Trophoblast cell (in vitro differentiated cells and primary cell): Measurements from ENCODE around the gene SP5.
A peak's percentile ranks its signal among the peaks of the same experiment; 100 is the strongest.

Source experiments
- DNase-seq, 2 donors: peaks; one replicate each; pipeline ENCODE4 v3.0.0-alpha.2; 2016
- H2AFZ ChIP-seq: 2 replicates; pipeline ENCODE4 v1.6.1; 2013; ENCODE audit warnings: low read length, moderate library complexity, mild to moderate bottlenecking; ENCODE audit not compliant: insufficient read depth, poor library complexity
- H2AK5ac ChIP-seq: 2 replicates; pipeline ENCODE4 v1.6.1; 2013; ENCODE audit warnings: mild to moderate bottlenecking, low read length
- H2BK120ac ChIP-seq: 2 replicates; pipeline ENCODE4 v1.6.1; 2013; ENCODE audit warnings: low read length, mild to moderate bottlenecking, moderate library complexity; ENCODE audit not compliant: insufficient read depth, poor library complexity
- H2BK12ac ChIP-seq: 2 replicates; pipeline ENCODE4 v1.6.1; 2013; ENCODE audit warnings: mild to moderate bottlenecking, low read length, moderate library complexity
- H2BK5ac ChIP-seq: 2 replicates; pipeline ENCODE4 v1.6.1; 2013; ENCODE audit warnings: low read length, low read depth, moderate library complexity, mild to moderate bottlenecking; ENCODE audit not compliant: poor library complexity
- H3K14ac ChIP-seq: 2 replicates; pipeline ENCODE4 v1.6.1; 2013; ENCODE audit warnings: mild to moderate bottlenecking, low read length
- H3K18ac ChIP-seq: 2 replicates; pipeline ENCODE4 v1.6.1; 2013; ENCODE audit warnings: mild to moderate bottlenecking, low read length
- H3K23ac ChIP-seq: 2 replicates; pipeline ENCODE4 v1.6.1; 2013; ENCODE audit warnings: low read length
- H3K27ac ChIP-seq: 2 replicates; pipeline ENCODE4 v1.5.1; 2013; ENCODE audit warnings: low read depth, mild to moderate bottlenecking, inconsistent platforms, low read length, moderate library complexity
- H3K27me3 ChIP-seq: 2 replicates; pipeline ENCODE4 v1.6.1; 2013; ENCODE audit warnings: inconsistent platforms, mild to moderate bottlenecking, low read length, moderate library complexity; ENCODE audit not compliant: insufficient read depth
- H3K36me3 ChIP-seq, 2 experiments: 1 replicate in 1 of 2; 2 replicates in 1 of 2; pipeline ENCODE4 v1.6.1; 2013; ENCODE audit warnings: low read length in 2 of 2, mild to moderate bottlenecking in 2 of 2, moderate library complexity in 1 of 2; ENCODE audit not compliant: insufficient read depth in 2 of 2, control insufficient read depth in 1 of 2
- H3K4ac ChIP-seq: 2 replicates; pipeline ENCODE4 v1.6.1; 2013; ENCODE audit warnings: low read depth, mild to moderate bottlenecking, low read length, moderate library complexity
- H3K4me1 ChIP-seq, 2 experiments: 1 replicate in 1 of 2; 2 replicates in 1 of 2; pipeline ENCODE4 v1.6.1; 2013; ENCODE audit warnings: low read length in 2 of 2, mild to moderate bottlenecking in 2 of 2, moderate library complexity in 1 of 2; ENCODE audit not compliant: insufficient read depth in 2 of 2, control insufficient read depth in 1 of 2
- H3K4me2 ChIP-seq: 2 replicates; pipeline ENCODE4 v1.6.1; 2013; ENCODE audit warnings: inconsistent platforms, mild to moderate bottlenecking, low read length, moderate library complexity
- H3K4me3 ChIP-seq: 2 replicates; pipeline ENCODE4 v1.5.1; 2013; ENCODE audit warnings: mild to moderate bottlenecking, low read depth, low read length, inconsistent platforms
- H3K79me1 ChIP-seq: one replicate; pipeline ENCODE4 v1.6.1; 2013; ENCODE audit warnings: low read length
- H3K79me2 ChIP-seq: 2 replicates; pipeline ENCODE4 v1.6.1; 2013; ENCODE audit warnings: low read length, mild to moderate bottlenecking; ENCODE audit not compliant: control insufficient read depth, insufficient read depth, poor library complexity
- H3K9ac ChIP-seq: 2 replicates; pipeline ENCODE4 v1.6.1; 2013; ENCODE audit warnings: mild to moderate bottlenecking, low read length
- H3K9me3 ChIP-seq: 2 replicates; pipeline ENCODE4 v1.6.1; 2013; ENCODE audit warnings: low read depth, mild to moderate bottlenecking, control low read depth, inconsistent platforms, low read length; ENCODE audit not compliant: insufficient read depth
- H4K12ac ChIP-seq: 2 replicates; pipeline ENCODE4 v1.6.1; 2013; ENCODE audit warnings: low read depth, mild to moderate bottlenecking, low read length, moderate library complexity
- H4K8ac ChIP-seq: 2 replicates; pipeline ENCODE4 v1.6.1; 2013; ENCODE audit warnings: low read depth, mild to moderate bottlenecking, low read length, moderate library complexity
- H4K91ac ChIP-seq: one replicate; pipeline ENCODE4 v1.6.1; 2013; ENCODE audit warnings: low read depth, mild to moderate bottlenecking, low read length, moderate library complexity
- WGBS: extraction: QIAGEN DNeasy Blood & Tissue Kit; methylation state at CpG from one replicate; pipeline ENCODE4 v1.1.7; 2013; ENCODE audit warnings: missing lambda C conversion rate; ENCODE audit not compliant: insufficient read length, insufficient coverage; ENCODE audit errors: extremely low coverage; 5-methylcytosine and 5-hydroxymethylcytosine counted together

Gene SP5

GRCh38 chr2:170713543-170714380 is 1.4 kb upstream of the SP5 start:
- H3K27me3 ChIP-seq: peaks cover 74% of the 10 kb centered on the region
- H3K4ac ChIP-seq: no peak overlapping the region
- no peak for DNase-seq
- no peaks in the 10 kb centered on the region for H3K36me3 ChIP-seq
- H3K23ac ChIP-seq: no peak overlapping the region
- H4K91ac ChIP-seq: no peak overlapping the region
- no peak overlapping the region for H3K18ac ChIP-seq
- H3K4me2 ChIP-seq: peak overlapping the region; percentile 77
- H3K4me3 ChIP-seq: no peak overlapping the region
- H2AK5ac ChIP-seq: no peak overlapping the region
- H2BK120ac ChIP-seq: no peak overlapping the region
- H3K9ac ChIP-seq: no peak overlapping the region
- no peak overlapping the region for H4K12ac ChIP-seq
- no peaks in the 10 kb centered on the region for H3K79me2 ChIP-seq
- no CpG with 5 or more reads among the region's 76 CpGs for WGBS
- peaks cover 11% of the 10 kb centered on the region for H3K9me3 ChIP-seq
- H2BK12ac ChIP-seq: no peak overlapping the region
- no peaks in the 10 kb centered on the region for H3K79me1 ChIP-seq
- peaks cover 9 to 22% of the 10 kb centered on the region in 2 experiments for H3K4me1 ChIP-seq
- H2BK5ac ChIP-seq: no peak overlapping the region
- H2AFZ ChIP-seq: peak overlapping the region; percentile 64
- H3K27ac ChIP-seq: no peak overlapping the region
- no peak overlapping the region for H3K14ac ChIP-seq
- no peak overlapping the region for H4K8ac ChIP-seq

DNA sequence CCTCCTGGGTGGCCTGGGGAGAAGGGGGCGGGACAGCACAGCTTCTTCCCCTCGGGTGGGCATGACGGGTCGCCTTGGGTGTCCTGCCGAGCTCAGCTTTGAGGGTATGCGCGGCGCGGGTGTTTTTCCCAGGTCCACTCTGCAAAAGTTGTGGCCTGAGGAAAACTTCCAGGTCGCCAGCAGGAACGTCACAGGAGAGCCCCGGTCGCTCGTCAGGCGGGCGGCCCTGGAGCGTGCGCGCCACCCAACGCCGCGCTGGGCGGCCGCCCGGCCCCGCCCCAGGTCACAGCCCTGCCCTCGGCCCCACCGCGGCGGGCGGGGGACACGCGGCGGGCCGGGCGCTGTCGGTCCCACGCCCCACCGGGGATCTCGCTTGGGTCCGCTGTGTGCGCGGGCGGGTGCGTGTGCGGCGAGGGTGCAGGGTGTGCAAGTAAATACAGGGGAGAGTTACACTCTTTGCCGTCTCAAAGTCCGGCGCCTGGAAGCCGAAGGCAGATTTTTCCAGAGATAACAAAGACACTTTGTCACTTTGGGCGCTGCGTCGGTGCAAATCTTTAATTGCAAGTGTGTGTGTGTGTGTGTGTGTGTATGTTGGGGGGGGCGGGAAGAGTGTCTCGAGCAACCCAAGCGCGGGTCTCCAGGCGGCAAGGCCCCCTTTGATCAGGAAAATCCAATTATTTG is 616 bp upstream of the SP5 start:
- WGBS: no CpG with 5 or more reads among the region's 59 CpGs
- no peak overlapping the region for H4K12ac ChIP-seq

DNA sequence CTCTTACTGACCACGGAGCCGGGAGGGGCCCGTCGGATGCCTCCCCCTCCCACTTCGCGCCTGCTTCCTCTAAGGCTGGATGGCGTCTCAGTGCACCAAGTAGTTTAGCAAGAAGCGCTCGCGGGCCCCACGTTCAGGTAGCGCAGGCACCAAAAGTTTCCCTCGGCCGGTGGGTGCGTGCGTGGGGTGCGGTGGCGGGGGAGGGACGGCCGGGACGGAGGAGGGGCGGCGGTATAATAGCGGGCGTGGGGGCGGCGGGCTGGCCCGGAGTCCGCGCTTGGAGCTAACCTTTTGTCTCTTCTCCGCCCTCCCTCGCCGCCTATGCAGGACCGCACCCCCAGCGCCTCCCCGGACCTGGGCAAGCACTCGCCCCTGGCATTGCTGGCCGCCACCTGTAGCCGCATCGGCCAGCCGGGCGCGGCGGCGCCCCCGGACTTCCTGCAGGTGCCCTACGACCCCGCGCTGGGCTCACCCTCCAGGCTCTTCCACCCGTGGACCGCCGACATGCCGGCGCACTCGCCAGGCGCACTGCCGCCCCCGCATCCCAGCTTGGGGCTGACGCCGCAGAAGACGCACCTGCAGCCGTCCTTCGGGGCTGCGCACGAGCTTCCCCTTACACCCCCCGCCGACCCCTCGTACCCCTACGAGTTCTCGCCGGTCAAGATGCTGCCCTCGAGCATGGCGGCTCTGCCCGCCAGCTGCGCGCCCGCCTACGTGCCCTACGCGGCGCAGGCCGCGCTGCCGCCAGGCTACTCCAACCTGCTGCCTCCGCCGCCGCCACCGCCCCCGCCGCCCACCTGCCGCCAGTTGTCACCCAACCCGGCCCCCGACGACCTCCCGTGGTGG is 1.0 kb downstream of the SP5 start:
- Histone ChIP-seq H3K9ac (no peak overlapping the region), H4K8ac (no peak overlapping the region), H3K14ac (no peak overlapping the region), H2BK120ac (no peak overlapping the region), H4K12ac (no peak overlapping the region), H3K36me3 (no peaks in the 10 kb centered on the region), H3K79me2 (no peaks in the 10 kb centered on the region), H3K4ac (no peak overlapping the region), H2BK5ac (no peak overlapping the region), H3K23ac (no peak overlapping the region), H3K18ac (no peak overlapping the region), H3K27me3 (peaks cover 71% of the 10 kb centered on the region), H3K4me2 (peak overlapping the region; percentile 45), H3K9me3 (peaks cover 11% of the 10 kb centered on the region), H3K4me1 (peaks cover 9 to 22% of the 10 kb centered on the region in 2 experiments), H3K27ac (no peak overlapping the region), H3K4me3 (no peak overlapping the region), H3K79me1 (no peaks in the 10 kb centered on the region), H4K91ac (no peak overlapping the region), H2AFZ (no peak overlapping the region), H2BK12ac (no peak overlapping the region), H2AK5ac (no peak overlapping the region)
- WGBS: no CpG with 5 or more reads among the region's 95 CpGs
- DNase-seq: no peak

More for the DNA sequence above, 616 bp upstream of the SP5 start:
- Histone ChIP-seq H3K27me3 (peaks cover 74% of the 10 kb centered on the region), H3K4me2 (peak overlapping the region; percentile 77), H2BK12ac (no peak overlapping the region), H2BK120ac (no peak overlapping the region), H3K4me3 (no peak overlapping the region), H2BK5ac (no peak overlapping the region), H3K14ac (no peak overlapping the region), H3K27ac (no peak overlapping the region), H3K36me3 (no peaks in the 10 kb centered on the region), H4K91ac (no peak overlapping the region), H3K4me1 (peaks cover 9 to 22% of the 10 kb centered on the region in 2 experiments), H3K9ac (no peak overlapping the region), H3K9me3 (peaks cover 11% of the 10 kb centered on the region), H4K8ac (no peak overlapping the region), H3K18ac (no peak overlapping the region), H3K4ac (no peak overlapping the region), H3K23ac (no peak overlapping the region), H2AK5ac (no peak overlapping the region), H2AFZ (peak overlapping the region; percentile 54), H3K79me1 (no peaks in the 10 kb centered on the region), H3K79me2 (no peaks in the 10 kb centered on the region)
- peak; percentile 33 to 57 for DNase-seq

DNA sequence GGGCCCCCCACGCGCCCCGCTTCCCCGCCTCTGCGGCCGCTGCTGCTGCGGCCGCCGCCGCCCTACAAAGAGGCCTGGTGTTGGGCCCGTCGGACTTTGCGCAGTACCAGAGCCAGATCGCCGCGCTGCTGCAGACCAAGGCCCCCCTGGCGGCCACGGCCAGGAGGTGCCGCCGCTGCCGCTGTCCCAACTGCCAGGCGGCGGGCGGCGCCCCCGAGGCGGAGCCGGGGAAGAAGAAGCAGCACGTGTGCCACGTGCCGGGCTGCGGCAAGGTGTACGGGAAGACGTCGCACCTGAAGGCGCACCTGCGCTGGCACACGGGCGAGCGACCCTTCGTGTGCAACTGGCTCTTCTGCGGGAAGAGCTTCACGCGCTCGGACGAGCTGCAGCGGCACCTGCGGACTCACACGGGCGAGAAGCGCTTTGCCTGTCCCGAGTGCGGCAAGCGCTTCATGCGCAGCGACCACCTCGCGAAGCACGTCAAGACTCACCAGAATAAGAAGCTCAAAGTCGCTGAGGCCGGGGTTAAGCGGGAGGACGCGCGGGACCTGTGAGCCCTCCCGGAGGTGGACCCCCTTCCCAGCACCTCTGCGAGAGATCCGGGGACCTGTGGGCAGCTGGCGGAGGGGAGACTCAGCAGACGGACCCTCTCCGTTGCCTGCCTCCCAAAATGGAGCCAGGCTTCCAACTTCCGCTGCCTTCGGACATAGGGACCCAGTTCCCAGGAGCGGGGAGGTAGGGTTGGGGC is 1.9 kb downstream of the SP5 start:
- Histone ChIP-seq H2AK5ac (no peak overlapping the region), H3K9me3 (peaks cover 11% of the 10 kb centered on the region), H3K27ac (no peak overlapping the region), H3K4me3 (no peak overlapping the region), H3K14ac (no peak overlapping the region), H2BK120ac (no peak overlapping the region), H3K36me3 (no peaks in the 10 kb centered on the region), H4K8ac (no peak overlapping the region), H3K79me2 (no peaks in the 10 kb centered on the region), H4K12ac (no peak overlapping the region), H3K18ac (no peak overlapping the region), H4K91ac (no peak overlapping the region), H3K4me1 (peaks cover 9 to 22% of the 10 kb centered on the region in 2 experiments), H3K79me1 (no peaks in the 10 kb centered on the region), H2AFZ (no peak overlapping the region), H3K4me2 (peak overlapping the region; percentile 46), H3K23ac (no peak overlapping the region), H3K9ac (no peak overlapping the region), H3K27me3 (peaks cover 62% of the 10 kb centered on the region), H2BK12ac (no peak overlapping the region), H3K4ac (no peak overlapping the region), H2BK5ac (no peak overlapping the region)
- no CpG with 5 or more reads among the region's 74 CpGs for WGBS
- DNase-seq: no peak
